G401 (cell line): ENCODE data around the gene REP15. TPM values are rescaled to one million over a fixed set of nuclear protein-coding genes. Genes with fewer than 3 reads are reported as not detected.
"Not testable (repeated sequence)": the region's sequence is repeated elsewhere in the genome, so short reads cannot be mapped to it uniquely, and the experiment has no call there.

Source experiments
- DNase-seq: peaks from one replicate; pipeline ENCODE4 v3.0.0-alpha.2; 2015; ENCODE audit warnings: low spot score
- in situ Hi-C: cut with HindIII; loops from 2 replicates; pipeline ENCODE4 v1.10.0; 2016; ENCODE audit warnings: low sequenced_read_pairs, mixed read lengths
- total RNA-seq: library from RNA; depleted of rRNA; stranded (reverse); fragments of >200 nt; shearing (Covaris generic); gene quantifications from 2 replicates; pipeline ENCODE4 v1.2.3, GENCODE V29; 2014; rRNA removed

The REP15 gene
- total RNA-seq, 1 experiment from 2014 or later: 0.54 TPM

DNA sequence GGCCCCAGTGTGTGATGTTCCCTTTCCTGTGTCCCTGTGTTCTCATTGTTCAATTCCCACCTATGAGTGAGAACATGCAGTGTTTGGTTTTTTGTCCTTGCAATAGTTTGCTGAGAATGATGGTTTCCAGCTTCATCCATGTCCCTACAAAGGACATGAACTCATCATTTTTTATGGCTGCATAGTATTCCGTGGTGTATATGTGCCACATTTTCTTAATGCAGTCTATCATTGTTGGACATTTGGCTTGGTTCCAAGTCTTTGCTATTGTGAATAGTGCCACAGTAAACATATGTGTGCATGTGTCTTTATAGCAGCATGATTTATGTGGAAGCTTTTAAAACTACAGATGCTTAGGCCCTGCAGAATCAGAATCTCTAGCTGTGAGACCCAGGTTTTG, 49.5 kb downstream of the REP15 start:
- in situ Hi-C loops, DNase-seq: not testable (repeated sequence)

Other genes starting within 250 kb of the REP15 start
- gene SMCO2, start 249.7 kb upstream of the REP15 start, total RNA-seq: not detected in 2 replicates
- gene PPFIBP1, start 172.2 kb upstream of the REP15 start, total RNA-seq: 27.1 and 43.4 TPM in 2 replicates
- 61.4 and 72.5 TPM in 2 replicates for gene MRPS35, start 14.4 kb downstream of the REP15 start, total RNA-seq
- gene KLHL42, start 83.8 kb downstream of the REP15 start, total RNA-seq: 6.5 and 15.1 TPM in 2 replicates
- gene MANSC4, start 83.8 kb downstream of the REP15 start, total RNA-seq: not detected in 2 replicates